Anterior cingulate cortex (tissue), 58 donors: ENCODE data around the gene PON1.

Experiments used
- DNase-seq, 58 donors: peaks; one replicate each; lab custom pipeline; 2025; lab: John Stamatoyannopoulos, UW

The PON1 gene

GRCh38 chr7:95318501-95319100 lies 5.7 kb downstream of the PON1 start:
- DNase-seq = no peak

DNA sequence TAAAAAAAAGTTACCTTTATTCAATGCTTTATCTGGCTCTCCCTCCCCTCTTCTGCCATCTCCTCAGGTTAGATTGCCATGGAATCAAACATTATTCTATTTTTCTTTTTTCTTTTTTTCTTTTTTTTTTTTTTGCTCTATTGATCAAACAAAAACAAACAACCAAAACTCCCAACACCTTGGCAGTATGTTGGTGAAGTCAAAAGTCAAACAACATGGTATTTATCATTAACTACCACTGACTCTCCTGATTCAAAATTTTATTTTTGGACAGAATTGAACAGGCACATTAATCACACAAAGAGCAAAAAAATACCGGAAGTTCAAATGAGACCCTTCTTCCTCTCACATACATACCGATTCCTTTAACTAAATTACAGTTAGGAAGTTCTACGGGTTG lies 6.4 kb downstream of the PON1 start:
- DNase-seq = no peak

DNA sequence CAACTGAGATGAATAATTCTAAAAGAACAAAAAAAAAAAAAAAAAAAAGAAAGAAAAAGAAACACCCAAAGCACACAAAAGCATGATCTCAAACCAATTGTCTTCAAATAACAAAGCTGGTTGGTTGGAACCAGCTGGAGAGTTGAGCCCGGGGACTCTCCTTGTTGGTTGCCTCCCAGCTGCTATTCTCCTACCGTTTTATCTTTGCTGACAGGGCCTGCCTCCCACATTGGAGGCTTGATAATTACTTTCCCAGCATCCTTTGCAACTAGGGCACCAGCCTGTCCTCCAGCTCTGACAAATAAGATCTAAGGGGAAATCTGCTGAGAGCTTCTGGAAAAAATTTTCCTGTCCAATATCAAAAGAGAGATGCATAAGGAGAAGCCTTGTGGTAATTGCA lies 6.8 kb downstream of the PON1 start:
- DNase-seq = no peak

- DNase-seq = no peak
Measured at GRCh38 chr7:95316588-95316987, 7.7 kb downstream of the PON1 start.

DNA sequence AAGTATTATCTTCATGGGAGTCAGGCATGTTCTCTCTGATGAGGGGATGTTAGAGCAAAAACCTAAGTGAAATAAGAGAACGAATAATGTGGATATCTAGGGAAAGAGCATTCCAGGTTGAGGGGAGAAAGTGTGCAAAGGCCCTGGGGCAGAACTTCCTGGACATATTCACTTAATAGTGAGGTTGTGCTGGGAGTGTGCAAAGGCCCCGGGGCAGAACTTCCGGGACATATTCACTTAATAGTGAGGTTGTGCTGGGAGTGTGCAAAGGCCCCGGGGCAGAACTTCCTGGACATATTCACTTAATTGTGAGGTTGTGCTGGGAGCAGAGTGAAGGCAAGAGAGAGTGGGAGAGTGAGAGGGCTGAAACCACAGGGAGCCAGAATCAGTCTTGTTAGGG lies 11.8 kb downstream of the PON1 start:
- no peak for DNase-seq

GRCh38 chr7:95311389-95311788 lies 12.9 kb downstream of the PON1 start:
- DNase-seq = no peak

DNA sequence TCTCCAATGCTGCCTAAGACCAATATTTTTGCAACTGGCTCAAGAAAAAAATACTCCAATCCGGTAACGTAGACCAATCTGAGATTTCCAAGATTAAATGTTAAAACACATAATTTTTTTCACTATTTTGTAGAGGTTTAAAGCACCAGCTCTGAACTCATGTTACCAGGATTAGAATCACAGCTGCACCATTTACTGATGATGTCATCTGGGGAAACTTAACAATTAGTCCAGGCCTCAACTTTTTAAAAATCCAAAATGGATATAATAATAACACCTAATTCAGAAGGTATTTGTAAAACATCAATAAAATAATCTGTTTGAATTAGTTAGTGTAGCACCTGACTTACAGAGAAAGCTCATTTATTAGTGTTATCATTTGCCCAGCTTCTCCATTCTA lies 14.4 kb downstream of the PON1 start:
- no peak for DNase-seq

- no peak for DNase-seq
Measured at GRCh38 chr7:95304990-95305389, 19.3 kb downstream of the PON1 start.

- DNase-seq = no peak
Measured at GRCh38 chr7:95303013-95303905, 21.1 kb downstream of the PON1 start.

DNA sequence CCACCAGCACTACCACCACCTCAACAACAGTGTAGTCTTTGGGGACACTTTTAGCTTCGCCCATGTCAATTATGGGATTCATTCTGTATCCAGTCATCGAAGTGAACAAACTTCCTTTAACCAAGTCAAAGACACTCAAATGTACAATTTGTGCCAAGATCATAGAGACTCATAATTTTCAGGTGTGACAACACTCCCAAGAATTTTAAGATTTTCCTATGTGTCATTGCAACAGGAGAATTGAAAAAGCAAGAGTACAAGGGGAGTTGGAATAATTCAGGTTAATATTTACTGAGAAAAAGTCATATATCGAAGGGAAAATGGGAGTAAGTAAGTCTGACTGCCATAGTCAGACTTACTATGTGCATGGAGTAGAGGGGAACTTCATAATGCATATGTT lies 26.2 kb downstream of the PON1 start:
- DNase-seq = no peak

DNA sequence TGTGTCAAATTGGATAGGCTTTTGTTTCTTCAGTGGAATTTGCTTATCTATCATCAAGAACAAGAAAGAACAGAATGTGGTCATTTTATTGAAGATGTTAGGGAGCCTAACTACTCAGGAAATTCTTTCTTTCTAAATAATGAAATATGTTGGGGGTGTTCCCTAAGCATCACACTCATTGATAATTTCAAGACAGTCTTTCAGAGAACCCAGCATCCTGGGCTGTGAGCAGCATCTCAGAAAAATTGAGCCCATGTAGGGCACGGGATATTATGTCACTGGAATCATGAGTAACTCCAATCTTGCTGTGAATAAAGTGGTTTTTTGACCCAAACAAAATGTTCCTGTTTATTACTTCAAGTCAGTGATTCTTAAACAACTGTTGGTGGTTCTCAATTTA lies 27.3 kb downstream of the PON1 start:
- DNase-seq = no peak

GRCh38 chr7:95296456-95296855 lies 27.9 kb downstream of the PON1 start:
- DNase-seq = no peak

DNA sequence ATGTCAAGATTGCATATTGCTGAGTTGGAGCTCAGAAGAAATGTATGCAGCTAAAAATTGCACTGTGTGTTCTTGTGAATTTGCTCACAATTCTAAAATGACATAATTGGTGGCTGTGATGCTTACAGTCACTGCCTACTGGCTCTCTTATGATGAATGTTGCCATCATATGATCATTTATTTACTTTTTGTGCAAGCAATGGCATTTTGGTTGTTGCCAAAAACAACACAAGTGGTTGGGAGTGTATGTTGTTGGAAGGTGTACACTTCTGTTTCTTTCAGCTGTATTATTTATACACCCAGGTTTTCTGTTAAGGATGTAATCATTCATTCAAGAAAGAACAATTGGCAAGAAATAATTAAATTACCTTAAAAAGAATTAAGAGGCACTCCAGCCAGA lies 28.9 kb downstream of the PON1 start:
- no peak for DNase-seq

DNA sequence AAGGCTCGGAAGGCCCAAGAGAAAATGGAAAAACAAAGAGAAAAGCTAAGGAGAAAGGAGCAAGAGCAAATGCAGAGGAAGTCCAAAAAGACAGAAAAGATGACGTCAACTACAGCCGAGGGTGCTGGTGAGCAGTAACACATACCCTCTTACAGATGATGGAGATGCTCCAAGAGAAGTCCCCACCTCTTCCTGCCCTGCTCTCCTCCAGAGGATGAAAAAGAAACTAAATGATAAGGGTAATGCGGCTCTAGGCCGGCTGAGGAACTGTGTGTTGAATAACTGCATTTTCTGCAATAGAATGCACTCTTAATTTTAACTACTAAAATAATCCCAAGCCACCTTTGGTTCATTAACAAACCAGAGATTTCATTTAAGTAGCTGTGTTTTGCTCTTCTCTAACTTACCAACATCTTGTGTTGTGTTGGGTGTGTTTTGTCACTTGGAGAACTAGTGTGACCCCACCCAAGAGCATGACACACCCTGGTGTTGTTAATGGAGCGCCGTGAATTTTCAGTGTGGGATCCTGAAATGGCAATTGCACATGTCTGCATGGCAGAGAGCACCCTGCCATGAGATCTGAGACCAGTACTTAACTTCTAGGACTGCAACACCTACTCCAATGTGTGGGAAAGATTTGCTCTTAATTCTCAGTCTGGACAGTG lies 34.0 kb downstream of the PON1 start:
- DNase-seq = no peak

DNA sequence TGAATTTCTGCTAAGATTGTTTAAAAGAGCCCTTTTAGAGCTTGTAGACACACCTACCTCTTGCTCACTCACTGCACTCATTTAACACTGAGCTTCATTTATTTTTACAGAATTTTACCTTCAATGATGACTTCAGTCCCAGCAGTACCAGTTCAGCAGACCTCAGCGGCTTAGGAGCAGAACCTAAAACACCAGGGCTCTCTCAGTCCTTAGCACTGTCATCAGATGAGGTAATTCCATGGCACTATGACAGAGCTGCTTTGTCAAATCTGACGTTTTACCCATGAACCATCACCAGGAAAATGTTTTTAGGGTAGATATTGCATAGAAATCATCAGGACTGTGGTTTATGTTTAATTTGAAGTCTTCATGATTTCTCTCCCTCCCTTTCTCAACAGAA lies 38.2 kb downstream of the PON1 start:
- DNase-seq = no peak

GRCh38 chr7:95279417-95279816 lies 44.9 kb downstream of the PON1 start:
- no peak for DNase-seq

DNA sequence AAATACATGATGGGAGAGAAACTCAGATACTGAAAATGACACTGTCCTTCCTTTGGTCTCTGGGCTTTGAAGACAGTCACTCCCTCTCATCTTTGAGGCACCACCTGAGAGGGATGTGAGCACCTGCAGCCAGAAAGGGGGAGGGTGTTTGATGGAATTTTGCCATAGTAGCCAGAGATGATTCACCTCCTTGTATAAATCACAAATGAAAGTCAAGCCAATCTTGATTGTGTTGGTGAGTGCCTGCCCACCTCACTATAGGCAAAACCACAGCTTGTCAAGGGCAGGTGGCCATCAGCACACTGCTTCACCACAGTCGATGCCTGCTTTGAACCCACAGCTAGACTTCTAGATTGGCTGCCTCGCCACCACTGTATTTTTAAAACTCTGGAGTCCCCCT lies 48.2 kb downstream of the PON1 start:
- DNase-seq = no peak

DNA sequence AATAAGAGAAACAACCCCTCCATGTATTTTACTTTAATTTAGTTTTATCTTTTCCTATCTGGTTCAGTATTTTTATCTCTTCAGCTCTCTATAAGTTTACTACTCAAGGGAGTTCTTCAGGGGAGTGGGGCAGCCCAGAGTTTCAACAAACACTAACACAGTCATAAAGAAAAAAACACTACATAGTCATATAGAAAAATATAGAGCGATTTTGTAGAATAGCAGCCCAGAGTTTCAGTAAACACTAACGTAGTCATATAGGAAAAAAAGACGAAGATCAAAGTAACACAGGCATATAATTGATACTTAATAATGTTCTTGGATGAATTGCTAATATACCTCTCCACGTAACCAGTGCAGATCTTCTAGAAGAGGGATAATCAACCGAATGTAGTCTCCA lies 54.7 kb downstream of the PON1 start:
- no peak for DNase-seq

DNA sequence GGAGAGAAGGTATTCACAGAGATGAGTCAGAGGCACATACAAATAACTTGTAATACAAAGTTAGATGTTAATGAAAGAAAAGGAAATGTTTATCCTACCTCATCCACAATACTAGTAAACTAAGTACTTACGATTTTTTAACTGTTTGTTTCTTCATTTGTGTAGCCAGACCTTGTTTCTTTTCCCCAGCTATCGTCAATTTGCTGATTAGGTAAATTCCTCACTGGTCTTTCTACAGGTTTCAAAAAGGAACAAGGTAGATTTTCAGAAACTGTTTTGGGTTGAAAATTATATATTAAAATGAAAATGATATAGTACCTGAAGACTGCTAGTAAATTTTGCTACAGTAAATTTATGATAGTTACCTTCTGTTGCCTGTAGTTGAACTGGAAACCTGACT lies 56.6 kb downstream of the PON1 start:
- no peak for DNase-seq

- DNase-seq = no peak
Measured at GRCh38 chr7:95265634-95266033, 58.7 kb downstream of the PON1 start.

DNA sequence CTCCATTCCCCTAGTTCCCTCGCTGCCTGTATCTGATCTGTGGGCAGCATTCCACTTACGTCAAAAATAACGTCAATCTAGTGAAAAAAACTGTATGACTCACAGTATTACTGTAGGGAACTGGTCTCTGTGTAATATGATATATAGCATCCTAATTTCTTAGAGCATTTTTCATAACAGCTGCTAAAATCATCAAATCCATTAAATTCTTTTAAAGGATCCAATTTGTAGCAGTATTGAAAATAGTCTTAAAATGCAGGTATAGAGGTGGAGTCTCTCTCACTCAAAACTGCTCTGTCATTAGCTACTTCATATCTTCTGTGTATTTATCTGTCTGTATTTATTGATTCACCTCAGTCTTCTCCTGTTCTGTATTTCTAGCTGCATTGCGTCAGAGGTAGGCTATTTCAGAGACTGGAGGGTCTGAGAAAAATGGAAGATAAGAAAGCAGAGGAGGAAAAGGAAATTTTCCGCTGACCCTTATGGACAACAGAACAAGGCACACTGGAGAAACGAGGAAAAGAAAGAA lies 59.9 kb downstream of the PON1 start:
- no peak for DNase-seq
